ENCODE results near the gene NUCB2.

DNA sequence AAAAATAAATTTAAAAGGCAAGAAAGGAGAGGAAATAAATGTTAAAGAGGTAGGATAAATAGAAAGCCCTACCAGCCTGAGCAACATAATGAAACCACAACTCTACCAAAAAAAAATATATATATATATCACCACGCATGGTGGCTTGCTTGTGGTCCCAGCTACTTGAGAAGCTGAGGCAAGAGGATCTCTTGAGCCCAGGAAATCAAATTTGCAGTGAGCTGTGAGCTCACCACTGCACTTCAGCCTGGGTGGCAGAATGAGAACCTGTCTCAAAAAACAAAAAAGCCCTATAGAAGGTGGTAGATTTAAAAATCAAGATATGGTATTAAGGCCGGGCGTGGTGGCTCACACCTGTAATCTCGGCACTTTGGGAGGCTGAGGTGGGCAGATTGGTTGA is 10.5 kb downstream of the NUCB2 start:
- no peak for TF ChIP-seq ZNF790 (CRISPR knock-in tag; IDR thresholded peaks at IDR 0.05; ENCODE audit: borderline replicate concordance)
- TF ChIP-seq FOXA3 (CRISPR knock-in tag; IDR thresholded peaks at IDR 0.05) = no peak
- TF ChIP-seq, protein P1, sequence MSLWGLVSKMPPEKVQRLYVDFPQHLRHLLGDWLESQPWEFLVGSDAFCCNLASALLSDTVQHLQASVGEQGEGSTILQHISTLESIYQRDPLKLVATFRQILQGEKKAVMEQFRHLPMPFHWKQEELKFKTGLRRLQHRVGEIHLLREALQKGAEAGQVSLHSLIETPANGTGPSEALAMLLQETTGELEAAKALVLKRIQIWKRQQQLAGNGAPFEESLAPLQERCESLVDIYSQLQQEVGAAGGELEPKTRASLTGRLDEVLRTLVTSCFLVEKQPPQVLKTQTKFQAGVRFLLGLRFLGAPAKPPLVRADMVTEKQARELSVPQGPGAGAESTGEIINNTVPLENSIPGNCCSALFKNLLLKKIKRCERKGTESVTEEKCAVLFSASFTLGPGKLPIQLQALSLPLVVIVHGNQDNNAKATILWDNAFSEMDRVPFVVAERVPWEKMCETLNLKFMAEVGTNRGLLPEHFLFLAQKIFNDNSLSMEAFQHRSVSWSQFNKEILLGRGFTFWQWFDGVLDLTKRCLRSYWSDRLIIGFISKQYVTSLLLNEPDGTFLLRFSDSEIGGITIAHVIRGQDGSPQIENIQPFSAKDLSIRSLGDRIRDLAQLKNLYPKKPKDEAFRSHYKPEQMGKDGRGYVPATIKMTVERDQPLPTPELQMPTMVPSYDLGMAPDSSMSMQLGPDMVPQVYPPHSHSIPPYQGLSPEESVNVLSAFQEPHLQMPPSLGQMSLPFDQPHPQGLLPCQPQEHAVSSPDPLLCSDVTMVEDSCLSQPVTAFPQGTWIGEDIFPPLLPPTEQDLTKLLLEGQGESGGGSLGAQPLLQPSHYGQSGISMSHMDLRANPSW (CRISPR knock-in tag; IDR thresholded peaks at IDR 0.05; ENCODE audit: borderline replicate concordance) = no peak
- TF ChIP-seq POLR2AphosphoS5 (IDR thresholded peaks at IDR 0.05; ENCODE audit: low read depth, low read length) = no peak
- TF ChIP-seq ZSCAN12 (CRISPR knock-in tag; IDR thresholded peaks at IDR 0.05) = no peak
- TF ChIP-seq ZNF143 (CRISPR knock-in tag; IDR thresholded peaks at IDR 0.05) = no peak
- no peak for TF ChIP-seq ATAD3A (CRISPR knock-in tag; IDR thresholded peaks at IDR 0.05)
